Measurements from ENCODE around the gene OXER1.

The OXER1 gene

GRCh38 chr2:42758751-42759150, 5.2 kb downstream of the OXER1 start:
- Histone ChIP-seq H3K9ac (ENCODE audit: low read length) (no peak overlapping the region), H3K27me3 (ENCODE audit: low read depth, low read length) (no peaks in the 10 kb centered on the region), H3K27ac (ENCODE audit: low read length) (no peak overlapping the region), H4K20me1 (ENCODE audit: insufficient read depth, low read length) (no peaks in the 10 kb centered on the region), H3K4me1 (ENCODE audit: low read length) (peaks cover 31% of the 10 kb centered on the region), H3K9me3 (ENCODE audit: insufficient read depth, low read length) (no peaks in the 10 kb centered on the region), H3K36me3 (replicated peaks; ENCODE audit: low read depth, low read length) (peaks cover 4% of the 10 kb centered on the region), H3K79me2 (ENCODE audit: low read length) (no peaks in the 10 kb centered on the region), H3K4me3 (ENCODE audit: low read length) (no peak overlapping the region), H3K4me2 (ENCODE audit: low read length) (no peak overlapping the region), H2AFZ (ENCODE audit: low read depth, low read length) (no peak overlapping the region)
- TF ChIP-seq EZH2phosphoT487 (IDR thresholded peaks at IDR 0.05; ENCODE audit: low read depth), result no peak
- no peak for TF ChIP-seq CTCF (IDR thresholded peaks at IDR 0.05; ENCODE audit: low read depth, low read length)

GRCh38 chr2:42757981-42758740, 5.8 kb downstream of the OXER1 start:
- H3K36me3 ChIP-seq (replicated peaks; ENCODE audit: low read depth, low read length), result peaks cover 9% of the 10 kb centered on the region
- no peak overlapping the region for H3K4me2 ChIP-seq (ENCODE audit: low read length)
- H3K9me3 ChIP-seq (ENCODE audit: insufficient read depth, low read length), result no peaks in the 10 kb centered on the region
- H2AFZ ChIP-seq (ENCODE audit: low read depth, low read length), result no peak overlapping the region
- H3K4me3 ChIP-seq (ENCODE audit: low read length), result no peak overlapping the region
- no peaks in the 10 kb centered on the region for H3K79me2 ChIP-seq (ENCODE audit: low read length)
- H3K4me1 ChIP-seq (ENCODE audit: low read length), result peaks cover 37% of the 10 kb centered on the region
- H3K27ac ChIP-seq (ENCODE audit: low read length), result no peak overlapping the region
- no peaks in the 10 kb centered on the region for H4K20me1 ChIP-seq (ENCODE audit: insufficient read depth, low read length)
- no peak overlapping the region for H3K9ac ChIP-seq (ENCODE audit: low read length)
- TF ChIP-seq EZH2phosphoT487 (IDR thresholded peaks at IDR 0.05; ENCODE audit: low read depth) (no peak), CTCF (IDR thresholded peaks at IDR 0.05; ENCODE audit: low read depth, low read length) (no peak)
- no peaks in the 10 kb centered on the region for H3K27me3 ChIP-seq (ENCODE audit: low read depth, low read length)

GRCh38 chr2:42756966-42757513, 6.9 kb downstream of the OXER1 start:
- H2AFZ ChIP-seq (ENCODE audit: low read depth, low read length), result no peak overlapping the region
- H3K4me1 ChIP-seq (ENCODE audit: low read length), result peaks cover 48% of the 10 kb centered on the region
- no peaks in the 10 kb centered on the region for H3K79me2 ChIP-seq (ENCODE audit: low read length)
- H4K20me1 ChIP-seq (ENCODE audit: insufficient read depth, low read length), result no peaks in the 10 kb centered on the region
- H3K27ac ChIP-seq (ENCODE audit: low read length), result no peak overlapping the region
- no peak overlapping the region for H3K4me3 ChIP-seq (ENCODE audit: low read length)
- H3K9ac ChIP-seq (ENCODE audit: low read length), result no peak overlapping the region
- no peaks in the 10 kb centered on the region for H3K9me3 ChIP-seq (ENCODE audit: insufficient read depth, low read length)
- no peak for TF ChIP-seq CTCF (IDR thresholded peaks at IDR 0.05; ENCODE audit: low read depth, low read length)
- no peak for TF ChIP-seq EZH2phosphoT487 (IDR thresholded peaks at IDR 0.05; ENCODE audit: low read depth)
- no peaks in the 10 kb centered on the region for H3K27me3 ChIP-seq (ENCODE audit: low read depth, low read length)
- H3K4me2 ChIP-seq (ENCODE audit: low read length), result no peak overlapping the region
- peaks cover 9% of the 10 kb centered on the region for H3K36me3 ChIP-seq (replicated peaks; ENCODE audit: low read depth, low read length)

- Histone ChIP-seq H3K4me3 (ENCODE audit: low read length) (no peak overlapping the region), H3K4me2 (ENCODE audit: low read length) (peak overlapping the region; percentile 23; the same call in 1 of the 2 replicates), H3K79me2 (ENCODE audit: low read length) (no peaks in the 10 kb centered on the region), H3K9me3 (ENCODE audit: insufficient read depth, low read length) (no peaks in the 10 kb centered on the region), H3K9ac (ENCODE audit: low read length) (no peak overlapping the region), H3K27me3 (ENCODE audit: low read depth, low read length) (no peaks in the 10 kb centered on the region), H4K20me1 (ENCODE audit: insufficient read depth, low read length) (no peaks in the 10 kb centered on the region), H3K36me3 (replicated peaks; ENCODE audit: low read depth, low read length) (peaks cover 9% of the 10 kb centered on the region), H2AFZ (ENCODE audit: low read depth, low read length) (no peak overlapping the region), H3K4me1 (ENCODE audit: low read length) (peaks cover 56% of the 10 kb centered on the region), H3K27ac (ENCODE audit: low read length) (no peak overlapping the region)
- no peak for TF ChIP-seq CTCF (IDR thresholded peaks at IDR 0.05; ENCODE audit: low read depth, low read length)
- no peak for TF ChIP-seq EZH2phosphoT487 (IDR thresholded peaks at IDR 0.05; ENCODE audit: low read depth)
Observed at GRCh38 chr2:42756150-42756775, 7.7 kb downstream of the OXER1 start.

Measured in OCI-LY3 (cell line).